GM23338 (cell line): ENCODE results near the gene POLD2. TPM values are rescaled to one million over a fixed set of nuclear protein-coding genes. Genes with fewer than 3 reads are reported as not detected.

Experiments
- ATAC-seq: fragments of 200-7000 bp; cut with Tn5 transposase; 3 replicates; pipeline ENCODE4 v1.9.1; 2020
- DNase-seq: peaks from one replicate; pipeline ENCODE4 v3.0.0-alpha.2; 2015; ENCODE audit warnings: low spot score
- H2AFZ ChIP-seq: fragments of 200-600 bp; sonication (generic); 2 replicates; pipeline ENCODE4 v1.8.0; 2016; ENCODE audit warnings: antibody characterized with exemption, mild to moderate bottlenecking, moderate library complexity
- H3F3A ChIP-seq: fragments of 200-600 bp; sonication (generic); replicated peaks from 2 replicates; pipeline ENCODE4 v1.8.0; 2017; ENCODE audit warnings: antibody characterized with exemption, mixed run types, low read depth
- H3K27ac ChIP-seq: fragments of 200-600 bp; sonication (generic); 2 replicates; pipeline ENCODE4 v1.6.1; 2016; ENCODE audit warnings: low read depth
- H3K27me3 ChIP-seq: fragments of 200-600 bp; sonication (generic); 2 replicates; pipeline ENCODE4 v1.8.0; 2016; ENCODE audit warnings: mild to moderate bottlenecking, mixed run types, moderate library complexity; ENCODE audit not compliant: insufficient read depth
- H3K36me3 ChIP-seq: fragments of 200-600 bp; sonication (generic); 2 replicates; pipeline ENCODE4 v1.8.0; 2016; ENCODE audit warnings: mild to moderate bottlenecking; ENCODE audit not compliant: insufficient read depth
- H3K4me1 ChIP-seq: fragments of 200-600 bp; sonication (generic); 2 replicates; pipeline ENCODE4 v1.8.0; 2016; ENCODE audit warnings: mild to moderate bottlenecking, moderate library complexity; ENCODE audit not compliant: insufficient read depth
- H3K4me2 ChIP-seq: fragments of 200-600 bp; sonication (generic); 2 replicates; pipeline ENCODE4 v1.7.1; 2017; ENCODE audit warnings: mixed run types
- H3K4me3 ChIP-seq: fragments of 200-600 bp; sonication (generic); 2 replicates; pipeline ENCODE4 v1.6.1; 2016; ENCODE audit warnings: mixed run types
- H3K79me2 ChIP-seq: fragments of 200-600 bp; sonication (generic); replicated peaks from 2 replicates; pipeline ENCODE4 v1.8.0; 2017; ENCODE audit warnings: mild to moderate bottlenecking; ENCODE audit not compliant: insufficient read depth
- H3K9me2 ChIP-seq: fragments of 200-600 bp; sonication (generic); 2 replicates; pipeline ENCODE4 v1.8.0; 2017; ENCODE audit not compliant: insufficient read depth
- H4K20me1 ChIP-seq: fragments of 200-600 bp; sonication (generic); replicated peaks from 2 replicates; pipeline ENCODE4 v1.8.0; 2017; ENCODE audit warnings: mild to moderate bottlenecking; ENCODE audit not compliant: insufficient read depth
- H3K27ac Mint-ChIP-seq: 2 replicates; pipeline ENCODE4 v1.8.0; 2020; ENCODE audit warnings: inconsistent platforms, mild to moderate bottlenecking, moderate library complexity, mixed read lengths
- H3K27me3 Mint-ChIP-seq: 3 replicates; pipeline ENCODE4 v1.8.0; 2022; ENCODE audit warnings: low read depth, mild to moderate bottlenecking, moderate library complexity, mixed read lengths, inconsistent platforms; ENCODE audit not compliant: insufficient read depth, poor library complexity
- H3K36me3 Mint-ChIP-seq: 3 replicates; pipeline ENCODE4 v1.8.0; 2021; ENCODE audit warnings: low read depth, mild to moderate bottlenecking, inconsistent platforms, moderate library complexity, mixed read lengths
- H3K4me1 Mint-ChIP-seq: 3 replicates; pipeline ENCODE4 v1.8.0; 2020; ENCODE audit warnings: mild to moderate bottlenecking, inconsistent platforms, mixed read lengths
- H3K4me3 Mint-ChIP-seq: 3 replicates; pipeline ENCODE4 v1.8.0; 2021; ENCODE audit warnings: moderate library complexity, mild to moderate bottlenecking, inconsistent platforms, mixed read lengths
- H3K9me3 Mint-ChIP-seq: 3 replicates; pipeline ENCODE4 v1.8.0; 2020; ENCODE audit warnings: moderate library complexity, mild to moderate bottlenecking, inconsistent platforms, mixed read lengths
- ZNF462 ChIP-seq: fragments of 250-450 bp; sonication (Bioruptor Pico); IDR thresholded peaks from 2 replicates; pipeline ENCODE4 v1.5.0; 2020; ENCODE audit warnings: mild to moderate bottlenecking, moderate library complexity
- polyA plus RNA-seq: library from polyadenylated mRNA; unstranded; fragments of >200 nt; fragmentation: Nextera tagmentation; extraction: Ambion mirVana; gene quantifications from 2 replicates; pipeline ENCODE4 v1.2.1, GENCODE V29; 2016
- total RNA-seq: library from RNA; depleted of rRNA; stranded (reverse); fragments of >200 nt; shearing (Covaris generic); gene quantifications from 2 replicates; pipeline ENCODE4 v1.2.3, GENCODE V29; 2014
- TF ChIP-seq, protein P1 (sequence below), 2 experiments: fragments of 200-600 bp in 1 of 2; sonication (generic) in 1 of 2; conservative IDR thresholded peaks; 2 replicates each; pipeline versions ENCODE4 v1.5.1 to v1.6.1; 2016 to 2017; ENCODE audit warnings: antibody characterized with exemption in 2 of 2, low read depth in 2 of 2, mild to moderate bottlenecking in 2 of 2, moderate library complexity in 1 of 2

The POLD2 gene
- total and polyA plus RNA-seq, 2 experiments from 2014 or later: 101 to 127 TPM

DNA sequence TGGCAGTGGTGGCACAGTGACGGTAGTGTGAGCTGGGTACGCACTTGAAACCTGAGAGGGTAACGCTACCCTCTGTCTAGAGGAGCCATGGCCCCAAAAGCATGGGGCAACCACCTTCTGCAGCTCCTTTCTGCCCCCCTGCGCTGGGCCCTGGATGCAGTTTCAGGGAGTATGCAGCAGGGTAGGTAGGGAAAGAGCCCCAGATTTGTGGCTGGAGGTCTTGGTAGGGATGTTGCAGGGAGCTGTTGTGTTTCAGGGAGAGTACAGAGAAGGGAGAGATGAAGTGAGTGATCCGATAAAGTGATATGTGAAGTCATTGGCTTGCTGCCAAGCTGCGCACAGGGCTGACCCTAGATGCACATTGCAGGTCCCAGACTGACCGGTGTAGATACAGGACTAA lies 55.3 kb downstream of the POLD2 start:
- Mint-ChIP-seq H3K36me3 (peaks cover 13% of the 10 kb centered on the region), H3K4me1 (peaks cover 29% of the 10 kb centered on the region), H3K9me3 (no peaks in the 10 kb centered on the region; the same call in 2 of the 3 replicates), H3K27me3 (peaks cover 32% of the 10 kb centered on the region), H3K4me3 (no peak overlapping the region), H3K27ac (no peak overlapping the region)
- Histone ChIP-seq H3K4me2 (no peak overlapping the region), H3K9me2 (no peaks in the 10 kb centered on the region), H3K4me3 (no peak overlapping the region), H3K79me2 (no peaks in the 10 kb centered on the region), H4K20me1 (peaks cover 7% of the 10 kb centered on the region; the same call in 1 of the 2 replicates), H3K27me3 (peaks cover 28% of the 10 kb centered on the region), H3F3A (peaks cover 5% of the 10 kb centered on the region; the same call in 1 of the 2 replicates), H3K4me1 (peaks cover 27% of the 10 kb centered on the region), H3K36me3 (no peaks in the 10 kb centered on the region), H3K27ac (no peak overlapping the region), H2AFZ (no peak overlapping the region)
- no peak for ATAC-seq
- no peak for DNase-seq
- TF ChIP-seq, protein P1, sequence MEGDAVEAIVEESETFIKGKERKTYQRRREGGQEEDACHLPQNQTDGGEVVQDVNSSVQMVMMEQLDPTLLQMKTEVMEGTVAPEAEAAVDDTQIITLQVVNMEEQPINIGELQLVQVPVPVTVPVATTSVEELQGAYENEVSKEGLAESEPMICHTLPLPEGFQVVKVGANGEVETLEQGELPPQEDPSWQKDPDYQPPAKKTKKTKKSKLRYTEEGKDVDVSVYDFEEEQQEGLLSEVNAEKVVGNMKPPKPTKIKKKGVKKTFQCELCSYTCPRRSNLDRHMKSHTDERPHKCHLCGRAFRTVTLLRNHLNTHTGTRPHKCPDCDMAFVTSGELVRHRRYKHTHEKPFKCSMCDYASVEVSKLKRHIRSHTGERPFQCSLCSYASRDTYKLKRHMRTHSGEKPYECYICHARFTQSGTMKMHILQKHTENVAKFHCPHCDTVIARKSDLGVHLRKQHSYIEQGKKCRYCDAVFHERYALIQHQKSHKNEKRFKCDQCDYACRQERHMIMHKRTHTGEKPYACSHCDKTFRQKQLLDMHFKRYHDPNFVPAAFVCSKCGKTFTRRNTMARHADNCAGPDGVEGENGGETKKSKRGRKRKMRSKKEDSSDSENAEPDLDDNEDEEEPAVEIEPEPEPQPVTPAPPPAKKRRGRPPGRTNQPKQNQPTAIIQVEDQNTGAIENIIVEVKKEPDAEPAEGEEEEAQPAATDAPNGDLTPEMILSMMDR (conservative IDR thresholded peaks at IDR 0.05; ENCODE audit: low read depth in 2 of 2): 0 out of 4 replicates have a peak, but pooled peaks of 1 of the 2 experiments have one; percentile 8
- no peak for TF ChIP-seq ZNF462 (CRISPR knock-in tag)
